GM08714 (cell line): ENCODE data around the gene TNFRSF21.

Experiments
- H3K4me3 ChIP-seq: fragments of 200-500 bp; sonication (Bioruptor generic); 2 replicates; pipeline ENCODE4 v1.5.1; 2014; ENCODE audit warnings: mild to moderate bottlenecking, low read length, inconsistent platforms
- ZNF274 ChIP-seq: IDR thresholded peaks from 2 replicates; pipeline ENCODE4 v1.6.1; 2012; ENCODE audit warnings: mild to moderate bottlenecking, low read depth, low read length

Gene TNFRSF21

DNA sequence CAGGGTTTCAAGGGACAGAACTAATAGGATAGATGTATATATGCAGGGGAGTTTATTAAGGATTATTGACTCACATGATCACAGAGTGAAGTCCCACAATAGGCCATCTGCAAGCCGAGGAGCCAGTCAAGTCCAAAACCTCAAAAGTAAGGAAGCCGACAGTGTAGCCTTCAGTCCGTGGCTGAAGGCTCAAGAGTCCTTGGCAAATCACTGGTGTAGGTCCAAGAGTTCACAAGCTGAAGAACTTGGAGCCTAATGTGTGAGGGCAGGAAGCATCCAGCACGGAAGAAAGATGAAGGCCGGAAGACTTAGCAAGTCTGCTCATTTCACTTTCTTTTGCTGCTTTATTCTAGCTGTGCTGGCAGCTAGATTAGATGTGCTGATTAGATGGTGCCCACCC lies 128.0 kb downstream of the TNFRSF21 start:
- H3K4me3 ChIP-seq, result no peak overlapping the region
- TF ChIP-seq ZNF274, result no peak
